GM10266 (cell line): Measurements from ENCODE around the gene SCRN2.

Source experiments
- DNase-seq: peaks from one replicate; pipeline ENCODE4 v3.0.0; 2012; ENCODE audit errors: extremely low spot score
- TF ChIP-seq, protein P1 (sequence below): IDR thresholded peaks from 2 replicates; pipeline ENCODE4 v1.5.1; 2012; ENCODE audit warnings: mild to moderate bottlenecking, low read depth; ENCODE audit not compliant: control insufficient read depth, insufficient read depth; ENCODE audit errors: missing control alignments

Gene SCRN2

DNA sequence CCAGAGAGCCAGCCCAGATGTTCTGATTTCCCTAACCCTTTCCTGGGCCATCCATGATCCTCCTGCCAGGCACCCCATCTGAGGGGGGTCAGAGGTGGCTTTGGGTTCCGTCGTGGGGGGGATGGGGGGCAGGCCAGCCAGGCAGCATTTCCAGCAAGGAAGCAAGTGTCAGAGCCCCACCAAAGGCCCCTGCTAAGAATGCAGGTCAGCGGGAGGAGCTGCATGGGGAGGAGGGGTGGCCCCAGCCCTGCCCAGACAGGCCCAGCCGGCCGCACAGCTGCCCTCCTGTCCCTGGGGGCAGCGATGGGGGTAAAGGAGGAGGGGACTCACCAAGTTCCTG, 2.3 kb upstream of the SCRN2 start:
- DNase-seq: no peak
- TF ChIP-seq, protein P1, sequence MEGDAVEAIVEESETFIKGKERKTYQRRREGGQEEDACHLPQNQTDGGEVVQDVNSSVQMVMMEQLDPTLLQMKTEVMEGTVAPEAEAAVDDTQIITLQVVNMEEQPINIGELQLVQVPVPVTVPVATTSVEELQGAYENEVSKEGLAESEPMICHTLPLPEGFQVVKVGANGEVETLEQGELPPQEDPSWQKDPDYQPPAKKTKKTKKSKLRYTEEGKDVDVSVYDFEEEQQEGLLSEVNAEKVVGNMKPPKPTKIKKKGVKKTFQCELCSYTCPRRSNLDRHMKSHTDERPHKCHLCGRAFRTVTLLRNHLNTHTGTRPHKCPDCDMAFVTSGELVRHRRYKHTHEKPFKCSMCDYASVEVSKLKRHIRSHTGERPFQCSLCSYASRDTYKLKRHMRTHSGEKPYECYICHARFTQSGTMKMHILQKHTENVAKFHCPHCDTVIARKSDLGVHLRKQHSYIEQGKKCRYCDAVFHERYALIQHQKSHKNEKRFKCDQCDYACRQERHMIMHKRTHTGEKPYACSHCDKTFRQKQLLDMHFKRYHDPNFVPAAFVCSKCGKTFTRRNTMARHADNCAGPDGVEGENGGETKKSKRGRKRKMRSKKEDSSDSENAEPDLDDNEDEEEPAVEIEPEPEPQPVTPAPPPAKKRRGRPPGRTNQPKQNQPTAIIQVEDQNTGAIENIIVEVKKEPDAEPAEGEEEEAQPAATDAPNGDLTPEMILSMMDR: no peak

DNA sequence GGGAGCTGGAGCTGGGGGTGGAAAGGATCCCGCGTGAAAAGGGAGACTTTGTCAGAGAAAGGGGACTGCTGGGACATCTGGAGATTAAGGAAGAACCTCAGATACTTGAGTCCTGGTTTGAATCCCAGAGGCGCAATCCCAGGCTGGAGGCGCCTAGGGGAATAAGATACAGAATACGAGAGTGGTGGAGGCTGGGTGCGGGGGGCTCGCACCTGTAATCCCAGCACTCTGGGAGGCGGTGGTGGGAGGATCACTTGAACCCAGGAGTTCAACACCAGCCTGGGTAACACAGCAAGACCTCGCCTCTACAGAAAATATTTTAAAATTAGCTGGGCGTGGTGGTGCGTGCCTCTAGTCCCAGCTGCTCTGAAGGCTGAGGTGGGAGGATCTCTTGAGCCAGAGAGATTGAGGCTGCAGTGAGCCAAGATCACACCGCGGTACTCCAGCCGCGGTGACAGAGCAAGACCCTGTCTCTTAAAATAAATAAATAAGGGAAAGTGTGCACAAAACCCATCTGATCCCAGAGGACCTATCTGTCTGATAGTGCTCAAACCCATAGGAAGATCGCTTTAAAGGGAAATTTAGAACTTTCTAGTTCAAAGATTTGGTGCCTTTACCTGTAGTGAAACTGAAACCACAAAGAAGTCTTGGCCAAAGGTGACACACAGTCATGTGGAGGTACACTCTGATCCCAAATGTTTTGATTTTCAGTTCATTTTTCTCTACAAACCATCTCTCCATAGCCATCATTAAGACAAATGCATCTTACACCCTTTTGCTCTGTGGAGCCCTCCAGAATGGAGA, 617 bp upstream of the SCRN2 start:
- DNase-seq: no peak

DNA sequence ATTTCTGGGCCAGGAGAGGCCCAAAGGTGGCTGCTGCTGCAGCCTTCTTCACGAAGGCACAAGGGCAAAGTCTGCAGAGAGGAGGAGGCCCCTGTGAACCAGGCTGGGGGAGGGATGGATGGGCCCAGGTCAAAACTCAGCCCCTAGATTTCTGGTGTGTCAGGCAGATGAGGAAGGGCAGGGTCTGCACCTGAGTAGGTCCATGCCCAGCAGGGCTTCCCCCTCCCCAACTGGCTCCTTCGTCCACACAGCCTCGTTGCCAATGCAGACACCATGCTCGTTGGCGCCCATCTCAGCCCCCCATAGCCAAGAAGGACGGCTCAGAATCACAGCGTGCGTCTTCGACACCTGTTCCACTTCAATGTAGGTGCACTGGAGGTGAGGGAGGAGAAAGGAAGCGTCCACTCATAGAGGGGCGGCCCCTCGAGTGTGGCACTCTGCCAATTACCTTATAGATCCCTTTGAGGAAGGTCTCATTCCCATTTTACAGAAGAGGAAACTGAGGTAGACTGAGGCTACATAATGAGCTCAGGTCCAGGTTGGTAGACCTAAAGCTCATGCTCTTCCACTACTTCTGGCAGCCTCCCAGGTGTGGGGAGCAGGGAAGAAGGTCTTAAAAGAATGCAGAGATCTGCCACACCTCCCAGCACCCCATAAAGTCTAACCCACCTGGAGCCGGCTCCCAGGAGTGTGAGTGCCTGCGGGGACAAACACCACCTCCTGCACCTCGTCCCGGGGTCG, 902 bp downstream of the SCRN2 start:
- DNase-seq: no peak
- TF ChIP-seq, protein P1: no peak

More for the DNA sequence above, 617 bp upstream of the SCRN2 start:
- TF ChIP-seq, protein P1: no peak

GRCh38 chr17:47839071-47839470, 2.0 kb downstream of the SCRN2 start:
- DNase-seq: no peak
- TF ChIP-seq, protein P1: no peak

- DNase-seq: no peak
- TF ChIP-seq, protein P1: no peak
Measured at GRCh38 chr17:47838636-47839035, 2.4 kb downstream of the SCRN2 start.

DNA sequence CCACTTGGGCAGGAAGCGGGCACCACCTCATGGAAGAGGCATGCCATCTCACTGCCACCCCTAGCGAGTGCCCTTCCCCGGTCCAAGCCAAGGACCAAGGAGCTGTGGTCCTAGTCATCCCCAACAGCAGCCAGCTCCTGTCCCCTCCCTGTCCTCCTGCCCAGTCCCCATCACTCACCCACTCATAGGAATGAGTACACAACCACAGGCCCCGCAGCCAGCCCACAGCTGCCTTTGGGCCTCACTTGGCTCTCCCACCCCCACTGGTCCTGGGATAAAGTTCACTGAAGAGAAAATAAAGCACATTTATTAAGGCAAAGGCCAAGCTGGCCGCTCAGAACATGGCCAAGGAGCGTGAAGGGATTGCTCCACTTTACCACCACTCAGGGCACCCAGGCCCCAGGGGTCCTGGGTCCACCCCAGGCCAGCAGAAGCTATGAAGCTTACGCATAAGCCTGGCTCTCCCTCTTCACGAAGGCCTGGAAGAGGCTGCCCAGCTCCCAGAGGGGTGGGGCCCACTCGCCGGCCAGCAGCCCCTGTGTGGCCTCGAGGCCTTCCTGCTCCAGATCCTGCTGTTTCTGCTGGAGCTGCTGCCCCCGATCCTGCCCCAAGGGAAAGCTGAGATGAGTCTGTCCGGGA, 3.6 kb downstream of the SCRN2 start:
- DNase-seq: no peak
- TF ChIP-seq, protein P1: no peak
